VCaP (cell line): ENCODE results near the gene VIM.

Experiments
- H3K27ac ChIP-seq: fragments of 450-650 bp; 2 replicates; pipeline ENCODE4 v1.5.1; 2017
- TF ChIP-seq, protein P1 (sequence below): fragments of 450-650 bp; conservative IDR thresholded peaks from 2 replicates; pipeline ENCODE4 v1.5.1; 2017; ENCODE audit warnings: mild to moderate bottlenecking, moderate library complexity

VIM gene

DNA sequence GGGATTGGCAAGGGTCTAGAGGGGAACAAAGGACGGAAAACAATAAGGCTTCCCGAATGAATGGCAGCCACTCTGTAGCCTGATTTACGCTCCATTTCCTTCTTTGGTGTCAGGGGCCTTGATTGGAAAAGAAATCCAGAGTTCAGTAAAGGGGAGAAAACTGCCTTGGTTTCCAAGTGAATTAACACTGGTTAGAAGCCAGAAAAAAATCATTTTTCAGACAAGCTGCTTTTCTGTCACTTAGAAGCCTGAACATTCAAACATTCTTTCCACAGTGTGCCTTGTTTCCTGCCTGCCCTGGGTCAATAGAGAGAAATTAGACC is 26.3 kb upstream of the VIM start:
- H3K27ac ChIP-seq, result peak overlapping the region; percentile 92
- TF ChIP-seq, protein P1, sequence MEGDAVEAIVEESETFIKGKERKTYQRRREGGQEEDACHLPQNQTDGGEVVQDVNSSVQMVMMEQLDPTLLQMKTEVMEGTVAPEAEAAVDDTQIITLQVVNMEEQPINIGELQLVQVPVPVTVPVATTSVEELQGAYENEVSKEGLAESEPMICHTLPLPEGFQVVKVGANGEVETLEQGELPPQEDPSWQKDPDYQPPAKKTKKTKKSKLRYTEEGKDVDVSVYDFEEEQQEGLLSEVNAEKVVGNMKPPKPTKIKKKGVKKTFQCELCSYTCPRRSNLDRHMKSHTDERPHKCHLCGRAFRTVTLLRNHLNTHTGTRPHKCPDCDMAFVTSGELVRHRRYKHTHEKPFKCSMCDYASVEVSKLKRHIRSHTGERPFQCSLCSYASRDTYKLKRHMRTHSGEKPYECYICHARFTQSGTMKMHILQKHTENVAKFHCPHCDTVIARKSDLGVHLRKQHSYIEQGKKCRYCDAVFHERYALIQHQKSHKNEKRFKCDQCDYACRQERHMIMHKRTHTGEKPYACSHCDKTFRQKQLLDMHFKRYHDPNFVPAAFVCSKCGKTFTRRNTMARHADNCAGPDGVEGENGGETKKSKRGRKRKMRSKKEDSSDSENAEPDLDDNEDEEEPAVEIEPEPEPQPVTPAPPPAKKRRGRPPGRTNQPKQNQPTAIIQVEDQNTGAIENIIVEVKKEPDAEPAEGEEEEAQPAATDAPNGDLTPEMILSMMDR, result no peak

DNA sequence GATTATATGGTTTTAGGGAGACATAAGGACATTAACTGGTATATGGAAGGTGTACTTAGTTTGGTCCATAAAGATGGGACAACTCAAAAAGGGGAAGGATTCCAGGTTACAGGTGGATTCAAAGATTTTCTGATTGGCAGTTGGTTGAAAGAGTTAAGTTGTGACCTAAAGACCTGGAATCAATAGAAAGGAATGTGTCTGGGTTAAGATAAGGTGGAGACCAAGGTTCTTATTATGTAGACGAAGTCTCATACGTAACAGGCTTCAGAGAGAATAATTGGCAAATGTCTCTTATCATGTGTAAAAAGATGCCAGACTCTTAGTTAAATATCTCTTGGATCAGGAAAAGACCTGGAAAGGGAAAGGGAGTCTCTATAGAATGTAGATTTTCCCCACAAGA is 25.5 kb upstream of the VIM start:
- TF ChIP-seq, protein P1, result no peak
- no peak overlapping the region for H3K27ac ChIP-seq

GRCh38 chr10:17202999-17203398 is 25.0 kb upstream of the VIM start:
- TF ChIP-seq, protein P1, result no peak
- no peak overlapping the region for H3K27ac ChIP-seq

GRCh38 chr10:17203416-17203815 is 24.6 kb upstream of the VIM start:
- TF ChIP-seq, protein P1, result no peak
- no peak overlapping the region for H3K27ac ChIP-seq

- TF ChIP-seq, protein P1, result no peak
- H3K27ac ChIP-seq, result no peak overlapping the region
Measured at GRCh38 chr10:17206210-17206709, 21.8 kb upstream of the VIM start.

DNA sequence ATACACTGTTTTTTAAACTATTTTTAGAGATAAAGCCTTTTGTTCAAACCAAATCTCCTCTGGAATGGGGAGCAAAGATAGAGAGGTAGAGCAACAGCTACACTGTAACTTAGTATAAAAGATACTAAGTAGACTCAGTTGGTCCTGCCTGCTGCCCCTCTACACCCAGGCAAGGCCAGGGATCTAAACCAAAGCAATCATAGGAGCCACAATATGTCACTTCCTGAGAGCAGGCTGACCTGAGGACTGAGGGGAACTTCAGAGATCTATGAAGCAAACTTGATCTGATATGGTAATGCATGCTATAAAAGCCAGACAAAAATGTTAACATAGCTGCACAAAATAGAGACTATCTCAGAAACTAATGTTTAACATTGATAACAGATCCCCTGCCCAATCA is 19.6 kb upstream of the VIM start:
- TF ChIP-seq, protein P1, result no peak
- no peak overlapping the region for H3K27ac ChIP-seq

DNA sequence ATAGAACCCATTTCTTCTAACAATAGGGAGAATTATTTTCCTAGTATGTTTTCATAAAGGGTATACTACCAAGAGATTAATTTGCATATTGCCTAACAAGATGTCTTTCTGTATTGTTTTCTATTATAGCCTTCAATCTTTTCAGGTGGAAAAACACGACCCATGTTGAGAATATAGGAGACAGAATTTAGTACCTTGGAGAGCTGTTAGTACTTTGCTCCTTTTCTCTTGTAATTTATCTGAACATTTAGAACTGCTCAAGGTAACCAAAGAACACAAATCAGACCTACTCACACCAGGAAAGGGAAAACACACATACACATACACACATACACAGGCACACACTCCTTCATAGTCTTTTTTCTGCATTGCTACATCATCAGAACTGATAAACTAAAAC is 18.7 kb upstream of the VIM start:
- TF ChIP-seq, protein P1, result no peak
- H3K27ac ChIP-seq, result no peak overlapping the region

DNA sequence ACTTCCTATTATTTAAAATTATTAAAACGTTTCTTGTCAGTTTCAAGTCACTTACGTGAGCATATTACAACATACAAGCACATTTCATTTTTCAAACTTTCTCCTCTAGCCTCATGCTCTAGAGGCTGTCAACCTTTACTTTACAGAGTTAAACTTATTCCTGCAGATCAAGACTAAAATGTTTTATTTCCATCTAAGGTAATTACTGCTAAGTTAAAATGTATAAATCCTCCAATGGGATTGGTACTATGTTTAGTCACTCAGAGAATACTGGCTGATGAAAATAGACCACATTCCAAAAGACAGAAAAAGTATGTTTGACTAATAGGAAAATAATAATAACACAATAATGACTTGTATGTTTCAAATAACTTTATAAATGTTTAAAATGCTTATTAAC is 18.2 kb upstream of the VIM start:
- no peak overlapping the region for H3K27ac ChIP-seq
- TF ChIP-seq, protein P1, result no peak
